Epithelial cell of proximal tubule (primary cell): Measurements from ENCODE around the gene TBCE. TPM values are rescaled to one million over a fixed set of nuclear protein-coding genes. Genes with fewer than 3 reads are reported as not detected.

Experiments
- DNase-seq: peaks from one replicate; pipeline ENCODE4 v3.0.0-alpha.2; 2011; ENCODE audit warnings: low read depth
- H3K4me3 ChIP-seq: 2 replicates; pipeline ENCODE4 v1.5.1; 2011; ENCODE audit warnings: low read depth, mild to moderate bottlenecking, low read length
- CTCF ChIP-seq: conservative IDR thresholded peaks from 2 replicates; pipeline ENCODE4 v1.5.1; 2012; ENCODE audit warnings: low read depth, mild to moderate bottlenecking, low read length
- total RNA-seq: library from RNA; depleted of rRNA; stranded (reverse); fragments of >200 nt; gene quantifications from 2 replicates; pipeline ENCODE4 v1.2.3, GENCODE V29; 2015

TBCE gene
- total RNA-seq, 1 donor from 2014 or later: 20.9 TPM

GRCh38 chr1:235336903-235337302 is 30.3 kb upstream of the TBCE start:
- no peak for TF ChIP-seq CTCF
- DNase-seq: peak; percentile 45
- H3K4me3 ChIP-seq: peak overlapping the region; percentile 39

GRCh38 chr1:235339746-235340145 is 27.5 kb upstream of the TBCE start:
- TF ChIP-seq CTCF: no peak
- no peak for DNase-seq
- H3K4me3 ChIP-seq: no peak overlapping the region

- no peak for TF ChIP-seq CTCF
- H3K4me3 ChIP-seq: no peak overlapping the region
- no peak for DNase-seq
These were observed 25.9 kb upstream of the TBCE start for GRCh38 chr1:235341334-235341733.

- no peak for TF ChIP-seq CTCF
- no peak for DNase-seq
- H3K4me3 ChIP-seq: no peak overlapping the region
These were observed 25.2 kb upstream of the TBCE start for GRCh38 chr1:235342039-235342438.

GRCh38 chr1:235342471-235342870 is 24.8 kb upstream of the TBCE start:
- TF ChIP-seq CTCF: no peak
- no peak overlapping the region for H3K4me3 ChIP-seq
- no peak for DNase-seq

- no peak overlapping the region for H3K4me3 ChIP-seq
- TF ChIP-seq CTCF: no peak
- DNase-seq: no peak
These were observed 23.5 kb upstream of the TBCE start for GRCh38 chr1:235343726-235344125.

- DNase-seq: no peak
- no peak overlapping the region for H3K4me3 ChIP-seq
- no peak for TF ChIP-seq CTCF
These were observed 15.8 kb upstream of the TBCE start for GRCh38 chr1:235351441-235351840.
